NCI-H2081 (cell line): ENCODE results near the gene UBE3A.
"Not testable (repeated sequence)": the region's sequence is repeated elsewhere in the genome, so short reads cannot be mapped to it uniquely, and the experiment has no call there.

Experiments used
- DNase-seq, 2 experiments: peaks; one replicate each; lab custom pipeline; 2025; lab: John Stamatoyannopoulos, UW

UBE3A gene

DNA sequence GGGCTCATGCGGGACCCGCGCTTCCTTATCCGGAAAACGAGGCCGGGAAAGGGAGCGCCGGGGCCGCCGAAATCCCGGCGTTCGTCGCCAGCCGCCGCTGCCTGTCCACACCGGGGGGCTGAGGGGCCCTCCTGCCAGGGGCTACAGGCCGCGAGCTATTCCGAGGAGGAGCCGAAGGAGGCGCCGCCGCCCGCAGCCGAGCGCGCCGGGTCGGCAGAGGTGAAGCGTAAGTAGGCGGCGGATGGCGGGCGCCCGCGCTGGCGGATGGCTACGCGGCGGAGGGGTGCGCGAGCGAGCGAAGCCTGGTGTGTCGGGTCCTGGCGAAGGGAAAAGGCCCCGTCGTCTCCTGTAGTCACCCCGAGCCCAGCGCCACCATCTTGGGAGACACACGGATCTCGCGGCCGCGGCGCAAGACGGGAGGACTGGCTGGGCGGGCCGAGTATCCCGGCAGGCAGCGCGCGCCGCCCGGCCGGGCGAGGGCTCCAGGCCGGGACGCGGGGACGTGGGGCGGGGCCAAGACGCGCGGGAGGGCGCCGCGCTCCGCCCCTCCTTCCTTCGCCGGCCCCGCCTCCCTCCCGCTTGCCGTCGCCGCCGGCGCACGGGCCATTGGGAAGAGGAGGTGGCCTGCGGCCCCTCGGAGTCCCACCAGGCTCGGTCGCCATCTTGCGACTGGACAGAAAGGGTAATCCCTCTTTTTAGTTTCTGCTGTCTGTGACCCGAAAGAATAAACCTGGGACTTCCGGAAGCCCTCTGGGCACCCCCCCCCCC, at the start of gene UBE3A:
TSS of gene UBE3A (minus strand) at position 424 of the 768 bp plus-strand sequence. CDS start 29,917 bp downstream, outside the sequence.
- peak; percentile 90 to 95 for DNase-seq

DNA sequence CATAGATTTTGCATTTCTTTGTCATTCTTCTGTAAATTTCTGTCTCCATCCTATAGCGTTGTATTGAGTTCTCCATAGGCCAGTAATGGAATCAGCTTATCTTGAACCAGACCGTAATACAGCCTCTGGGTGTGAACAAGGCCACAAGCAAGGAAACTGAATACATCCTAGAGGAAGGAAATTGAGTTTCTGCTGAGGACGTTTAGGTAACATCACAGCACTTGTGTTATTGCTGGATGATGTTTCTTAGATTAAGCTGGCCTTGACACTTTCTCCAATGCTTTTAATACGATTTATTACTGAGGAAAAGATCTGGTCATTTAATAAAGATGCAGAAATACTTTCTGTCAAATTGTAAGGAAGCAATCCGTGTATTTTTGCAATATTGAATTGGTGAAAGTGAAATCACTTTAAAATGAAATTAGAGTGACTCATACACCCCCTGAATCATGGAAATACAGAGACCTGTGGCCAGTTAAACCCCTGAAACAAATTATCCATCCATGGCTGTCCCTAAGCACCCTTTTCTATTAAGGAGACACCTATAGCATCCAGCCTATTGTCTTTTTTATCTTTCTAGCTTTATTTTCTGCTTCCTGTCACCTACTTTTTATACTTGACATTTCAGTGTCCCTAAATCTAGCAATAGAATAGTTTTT, 48.5 kb upstream of the UBE3A start:
- DNase-seq, result no peak

DNA sequence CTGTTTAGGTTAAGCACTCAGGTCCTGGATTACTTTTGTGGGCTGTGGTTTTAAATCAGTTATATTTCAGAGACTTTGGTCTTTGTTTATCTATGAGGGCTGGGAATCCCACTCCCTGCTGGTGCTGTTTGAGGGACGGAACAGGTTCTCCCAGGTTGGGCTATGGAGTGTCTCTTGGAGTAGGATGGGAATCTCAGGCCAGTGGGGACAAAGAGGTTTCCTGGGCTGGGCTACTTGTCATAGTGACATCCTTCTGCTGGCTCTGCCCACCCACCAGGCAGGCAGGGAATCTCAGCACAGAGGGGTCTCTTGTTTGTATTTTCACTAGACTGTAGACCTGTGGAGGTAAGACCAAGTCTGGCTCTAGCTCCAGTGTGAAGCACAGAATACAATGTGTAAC, 47.2 kb upstream of the UBE3A start:
- no peak for DNase-seq

DNA sequence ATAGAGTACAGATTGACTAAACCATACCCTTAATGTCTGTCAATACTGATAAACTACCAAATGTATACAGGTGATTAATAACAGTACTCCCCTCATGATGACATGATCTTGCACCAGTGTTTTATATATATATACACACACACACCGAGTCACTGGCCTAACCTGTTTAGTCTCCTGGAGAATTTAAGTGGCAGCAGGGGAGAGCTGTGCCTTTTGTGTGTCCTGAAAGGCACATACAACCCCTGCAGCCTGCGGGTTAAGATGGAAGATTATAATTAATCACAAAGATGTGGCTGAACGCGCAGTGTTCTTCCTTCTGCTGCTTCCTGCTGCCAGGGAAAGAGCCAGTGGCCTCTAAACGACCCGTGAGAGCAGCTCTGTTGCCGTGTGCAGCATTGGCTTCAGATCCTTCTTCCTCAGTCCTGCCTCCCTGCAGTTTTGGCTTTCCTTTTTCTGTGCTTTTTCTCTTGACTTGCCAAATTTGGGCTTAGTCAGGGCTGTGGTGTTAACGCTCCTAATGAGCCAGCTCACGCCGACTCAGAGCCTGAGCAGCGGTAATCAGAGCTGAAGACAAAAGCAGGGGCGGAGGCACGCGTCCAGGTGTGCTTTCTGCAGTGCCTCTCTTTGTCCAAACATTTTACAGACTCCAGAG, 42.5 kb upstream of the UBE3A start:
- DNase-seq, result peak; percentile 86 to 94

DNA sequence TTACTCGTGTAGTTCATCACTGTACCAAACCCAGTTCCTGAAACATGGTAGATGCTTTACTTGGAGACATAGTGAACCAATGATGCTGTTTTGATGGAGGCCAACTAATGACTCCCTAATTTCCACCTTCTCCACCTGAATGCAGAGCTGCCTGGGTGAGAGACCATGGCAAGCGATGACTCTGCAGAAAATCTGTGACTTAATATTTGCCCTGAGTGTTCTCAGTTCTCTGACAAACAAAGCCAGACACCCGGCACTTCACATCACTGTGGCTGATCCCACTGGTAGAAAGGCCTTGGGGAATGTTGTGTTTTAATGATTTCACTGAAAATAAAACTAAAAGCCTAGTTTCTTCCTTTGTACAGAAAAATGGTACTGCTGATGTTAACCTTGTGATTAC, 39.5 kb upstream of the UBE3A start:
- no peak for DNase-seq

DNA sequence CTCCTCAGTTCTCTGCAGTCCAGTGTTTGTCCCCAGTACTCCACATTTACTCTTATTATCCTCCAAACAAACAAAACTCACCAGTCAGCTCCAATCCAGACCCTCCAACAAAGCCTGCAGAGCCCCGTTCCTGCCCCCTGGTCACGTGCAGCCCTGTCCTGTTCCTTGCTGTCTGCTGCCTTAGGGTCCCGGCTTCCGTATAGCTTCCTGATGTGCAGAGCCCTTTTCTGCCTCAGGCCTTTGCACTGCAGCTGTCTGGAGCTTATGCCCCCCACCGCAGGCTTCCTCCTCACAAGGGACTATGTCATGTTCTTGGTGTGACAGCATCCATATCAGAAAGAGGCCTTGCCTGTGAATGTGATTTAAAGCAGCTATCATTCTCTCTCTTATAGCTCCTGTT, 39.0 kb upstream of the UBE3A start:
- no peak for DNase-seq

DNA sequence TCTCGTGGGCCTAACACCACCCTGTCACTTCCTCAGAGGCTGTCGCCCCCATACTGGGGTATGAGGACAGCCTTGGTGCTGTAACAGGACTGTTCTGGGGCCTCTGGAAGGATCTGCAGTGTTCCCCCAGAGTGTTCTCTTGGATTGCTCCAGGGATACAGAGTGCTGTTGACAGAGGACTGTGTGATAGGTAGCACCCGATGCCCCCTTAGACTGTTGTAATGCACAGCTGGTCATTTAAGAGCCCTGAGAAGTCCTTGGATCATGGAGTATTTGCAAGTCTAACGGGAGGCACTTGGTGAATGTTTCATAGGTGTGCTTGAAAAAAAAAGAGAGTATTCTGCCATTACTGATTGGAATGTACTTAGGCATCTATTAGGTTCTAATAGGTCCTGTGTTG, 35.4 kb upstream of the UBE3A start:
- DNase-seq, result no peak

DNA sequence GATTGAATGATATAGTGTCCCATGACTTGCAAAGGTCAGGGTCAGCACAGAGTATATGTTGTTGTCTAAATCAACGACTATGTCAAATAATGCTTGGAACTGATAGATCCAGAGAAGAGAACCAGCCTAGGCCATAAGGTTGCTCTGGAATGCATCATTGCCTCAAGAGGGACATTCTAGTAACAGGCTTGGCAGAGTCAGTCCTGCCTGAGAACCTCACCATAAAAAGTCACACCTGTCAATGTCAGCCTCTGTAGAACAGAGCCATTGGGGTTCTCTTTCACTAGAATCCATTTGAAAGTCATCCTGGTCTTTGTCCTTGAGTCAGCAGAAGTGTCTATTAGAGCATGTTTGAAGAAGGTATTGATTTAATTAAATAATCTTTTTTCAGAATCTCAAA, 31.4 kb upstream of the UBE3A start:
- DNase-seq, result no peak

DNA sequence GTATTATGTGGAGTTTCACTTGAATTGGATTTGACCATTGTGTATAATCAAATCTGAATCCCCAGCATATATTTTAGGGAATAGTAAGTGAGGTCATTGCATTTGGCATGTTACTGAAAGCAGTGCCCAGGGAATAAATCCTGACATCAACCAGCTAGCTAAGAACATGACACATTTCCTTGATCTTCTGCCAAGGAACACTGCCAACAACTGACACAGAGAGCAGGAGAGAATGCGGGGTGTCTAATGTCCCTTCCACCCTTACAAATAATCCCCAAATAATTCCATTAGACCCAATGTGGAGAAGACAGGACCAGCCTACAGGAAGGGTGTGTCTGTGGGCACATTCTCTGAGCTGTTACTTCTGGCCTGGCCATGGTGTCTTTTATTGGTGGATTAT, 30.6 kb upstream of the UBE3A start:
- DNase-seq, result no peak

DNA sequence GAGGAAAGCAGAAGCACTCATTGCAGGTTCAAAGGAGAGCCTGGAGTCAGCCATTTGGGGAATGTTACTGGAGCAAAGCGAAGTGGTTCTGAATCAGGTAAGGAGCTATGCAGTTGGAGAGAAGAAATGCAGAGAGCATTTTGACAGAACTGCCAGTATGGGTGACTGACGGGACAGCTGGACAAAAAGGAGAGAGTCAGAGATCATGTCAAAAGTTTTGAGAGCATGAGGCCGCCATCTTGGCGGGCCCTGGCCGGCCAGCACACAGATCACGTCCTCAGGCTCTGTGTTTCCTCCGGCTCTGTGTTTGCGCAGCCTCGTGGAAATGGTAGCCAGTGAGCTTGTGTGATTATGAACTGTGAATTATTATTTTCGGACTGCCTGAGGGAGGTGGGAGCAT, 29.8 kb upstream of the UBE3A start:
- no peak for DNase-seq

DNA sequence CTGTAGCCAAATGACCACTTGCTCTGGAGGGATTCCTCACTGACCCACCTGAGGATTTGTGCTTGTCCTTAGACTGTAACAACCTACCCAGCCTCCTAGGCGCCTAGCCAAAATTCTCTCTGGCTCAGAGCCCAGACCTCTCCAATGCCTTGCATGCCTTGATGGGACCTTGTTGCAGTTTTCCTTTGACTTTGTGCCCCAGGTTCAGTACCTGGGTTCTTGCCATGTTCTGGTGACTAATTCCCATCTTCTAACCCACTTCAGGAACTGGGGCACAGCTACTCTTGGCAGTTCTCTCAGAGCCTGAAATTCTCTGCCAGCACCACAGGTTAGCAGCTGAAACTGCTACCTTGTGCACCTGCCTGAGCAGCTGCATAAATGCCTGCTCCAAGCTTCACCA, 27.0 kb upstream of the UBE3A start:
- DNase-seq, result peak in 1 of 2 experiments; percentile 48

DNA sequence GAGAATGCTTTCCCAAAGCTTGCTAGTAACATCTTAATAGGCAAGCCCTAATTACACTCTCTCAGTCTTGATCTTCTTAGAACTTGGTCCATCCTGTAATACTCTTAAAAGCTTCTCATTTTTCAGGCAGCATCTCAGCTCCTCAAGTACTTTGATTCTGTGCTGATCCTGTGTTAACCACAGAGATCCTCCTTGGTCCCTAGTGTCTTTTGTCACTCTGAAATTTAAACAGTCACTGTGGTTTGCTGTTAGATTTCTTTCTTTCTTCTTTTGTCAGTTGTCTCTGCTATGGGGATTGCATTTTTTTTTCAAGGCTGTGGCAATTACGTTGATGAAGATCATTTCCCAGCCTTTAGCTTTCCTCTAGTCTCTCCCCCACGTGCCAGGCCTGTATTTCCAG, 26.0 kb upstream of the UBE3A start:
- DNase-seq, result no peak

DNA sequence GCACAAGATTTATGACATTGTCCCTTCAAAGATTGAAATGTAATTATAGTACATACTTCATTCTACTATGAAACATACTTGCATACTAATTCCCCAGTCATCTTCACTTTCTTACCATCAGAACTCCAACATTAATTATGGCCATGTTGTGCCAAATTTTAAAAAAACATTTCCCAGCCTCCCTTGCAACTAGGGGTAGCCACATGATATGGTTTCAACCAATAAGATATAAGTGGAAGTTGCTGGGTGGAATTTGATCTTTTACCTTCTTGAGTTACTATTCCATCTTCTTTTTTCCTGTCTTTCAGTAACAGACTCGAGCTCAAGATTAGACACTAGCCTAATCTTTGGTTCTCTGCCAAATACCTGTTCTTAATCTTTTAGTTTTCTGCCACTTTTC, 25.6 kb upstream of the UBE3A start:
- DNase-seq, result no peak

DNA sequence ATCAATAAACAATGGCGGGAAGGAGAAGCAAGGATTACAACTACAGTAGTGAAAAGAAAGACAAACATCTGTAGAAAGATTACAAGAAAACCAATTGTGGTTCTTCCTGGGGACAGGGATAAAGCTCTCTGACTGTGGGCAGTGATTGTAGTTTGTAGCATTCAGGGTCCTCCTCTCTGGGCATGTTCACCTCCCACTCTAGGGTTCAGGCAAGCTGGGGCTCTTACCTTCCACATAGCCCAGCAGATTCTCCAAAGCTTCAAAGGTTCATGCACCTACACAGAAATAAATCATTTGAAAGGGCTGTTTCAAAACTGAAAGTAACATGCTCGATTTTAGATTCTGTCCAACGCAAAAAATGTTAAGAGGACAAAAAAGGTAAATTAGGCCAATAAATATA, 17.4 kb upstream of the UBE3A start:
- no peak for DNase-seq

DNA sequence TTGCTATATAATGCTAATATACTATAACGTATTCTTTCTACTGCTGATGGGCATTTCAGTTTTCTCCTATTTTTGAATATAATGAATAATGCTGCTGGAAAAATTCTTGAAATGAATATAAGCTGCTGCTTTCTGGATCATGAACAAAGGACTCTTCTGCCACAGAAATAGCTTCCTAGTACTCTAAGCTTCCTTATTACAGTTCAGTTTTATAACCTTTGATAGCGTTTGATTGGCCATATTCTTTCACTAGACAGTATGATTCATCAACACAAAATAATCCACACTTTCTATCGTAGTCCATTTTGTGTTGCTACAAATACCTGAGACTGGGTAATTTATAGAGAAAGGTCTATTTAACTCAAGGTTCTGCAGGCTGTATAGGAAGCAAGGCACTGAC, 16.4 kb upstream of the UBE3A start:
- DNase-seq, result no peak

DNA sequence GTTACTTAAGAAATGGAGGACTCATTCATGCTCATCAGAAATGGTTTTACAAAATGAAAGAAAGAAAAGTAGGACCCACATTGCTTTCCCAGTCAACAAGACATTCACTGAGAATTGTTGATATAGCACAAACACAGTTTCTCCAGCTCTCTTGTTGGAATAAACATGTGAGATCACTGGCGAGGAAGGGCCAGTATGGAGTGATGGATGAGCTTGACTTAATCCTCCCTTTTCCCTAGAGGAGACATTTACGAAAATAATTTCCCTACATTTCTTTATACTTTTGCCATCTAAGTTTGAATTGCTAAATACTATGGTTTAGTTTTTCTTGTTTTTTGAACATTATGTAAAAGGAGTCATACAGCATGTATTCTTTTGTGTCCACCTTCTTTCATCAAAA, 15.9 kb upstream of the UBE3A start:
- DNase-seq, result no peak

DNA sequence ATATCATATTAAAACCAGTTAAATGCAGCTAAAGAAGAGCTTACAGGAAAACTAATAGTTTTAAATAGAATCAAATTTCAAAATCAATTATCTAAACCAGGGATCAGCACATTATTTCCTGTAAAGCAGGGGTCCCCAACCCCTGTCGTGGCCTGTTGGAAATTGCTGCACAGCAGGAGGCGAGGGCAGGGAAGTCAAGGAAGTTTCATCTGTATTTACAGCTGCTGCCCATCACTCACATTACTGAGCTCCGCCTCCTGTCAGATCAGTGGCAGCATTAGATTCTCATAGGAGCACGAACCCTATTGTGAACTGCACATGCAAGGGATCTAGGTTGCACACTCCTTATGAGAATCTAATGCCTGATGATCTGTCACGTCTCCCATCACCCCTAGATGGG, 14.4 kb upstream of the UBE3A start:
- DNase-seq, result not testable (repeated sequence)

DNA sequence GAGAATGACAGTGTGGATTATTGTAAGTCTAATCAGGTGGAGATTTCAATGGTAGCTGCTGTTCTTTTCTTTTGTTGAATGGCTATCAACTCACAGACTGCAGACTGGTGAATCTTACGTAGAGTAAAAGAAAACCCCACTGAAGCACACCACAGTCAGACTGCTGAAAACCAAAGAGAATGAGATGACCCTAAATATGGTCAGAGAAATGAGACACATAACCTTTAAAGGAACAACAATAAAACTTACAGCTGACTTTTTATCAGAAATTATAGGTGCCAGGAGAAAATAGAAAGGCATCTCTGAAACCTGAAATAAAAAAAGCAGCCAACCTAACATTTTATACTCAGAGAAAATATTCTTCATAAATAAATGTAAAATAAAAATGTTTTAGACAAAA, 12.7 kb upstream of the UBE3A start:
- DNase-seq, result no peak

DNA sequence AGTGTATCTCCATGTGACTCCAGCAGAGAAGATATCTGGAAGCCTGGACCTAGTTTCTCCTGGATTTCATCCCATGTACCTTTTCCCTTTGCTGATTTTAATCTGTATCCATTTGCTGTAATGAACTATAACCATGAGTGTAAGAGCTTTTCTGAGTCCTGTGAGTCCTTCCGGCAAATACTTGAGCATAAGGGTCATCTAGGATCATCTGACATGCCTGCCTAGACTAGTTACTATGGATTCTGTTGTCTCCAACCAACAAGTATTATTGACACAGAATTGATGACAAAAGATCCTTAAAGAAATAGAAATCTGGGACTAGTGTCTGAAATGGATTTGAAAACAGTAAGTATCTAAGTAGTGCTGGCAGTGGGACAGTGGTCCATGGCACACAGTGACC, 11.3 kb upstream of the UBE3A start:
- DNase-seq, result no peak

DNA sequence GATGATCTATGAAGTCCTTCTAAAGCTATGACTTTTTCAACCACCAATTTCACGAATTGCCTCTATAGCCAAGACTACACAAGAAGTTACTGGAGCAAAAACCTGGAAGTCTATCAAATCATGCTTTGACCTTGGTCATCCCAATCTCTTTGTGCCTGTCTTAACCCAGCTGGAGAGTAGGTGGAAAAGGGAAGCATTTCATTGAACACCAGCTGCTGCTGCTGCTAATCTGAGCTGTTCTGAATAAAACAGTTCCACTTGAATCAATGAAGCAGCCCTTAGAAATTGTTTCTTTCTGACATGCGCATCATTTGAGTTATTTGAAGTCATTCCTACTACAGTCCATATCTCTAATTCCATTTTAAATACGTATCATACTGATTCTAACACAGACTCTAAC, 7.3 kb upstream of the UBE3A start:
- DNase-seq, result no peak

DNA sequence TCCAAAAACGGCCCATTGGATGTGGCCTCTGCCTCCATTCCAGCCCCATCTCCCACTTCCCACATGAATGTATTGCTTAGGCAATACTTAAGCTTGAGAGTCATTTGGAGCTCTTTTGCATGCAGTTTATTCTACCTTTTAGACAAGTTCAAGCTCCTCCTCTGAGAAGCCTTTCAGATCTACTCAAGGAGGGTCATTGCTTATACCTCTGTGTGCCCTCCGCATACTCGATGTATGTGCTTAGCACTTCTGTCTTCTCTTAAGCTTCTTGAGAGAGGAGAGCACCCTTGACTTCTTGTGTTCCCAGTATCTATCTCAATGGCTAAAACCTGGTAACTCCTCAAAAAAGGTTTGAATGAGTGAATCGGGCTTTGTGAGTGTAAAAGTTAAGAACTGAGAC, 6.6 kb upstream of the UBE3A start:
- DNase-seq, result no peak

DNA sequence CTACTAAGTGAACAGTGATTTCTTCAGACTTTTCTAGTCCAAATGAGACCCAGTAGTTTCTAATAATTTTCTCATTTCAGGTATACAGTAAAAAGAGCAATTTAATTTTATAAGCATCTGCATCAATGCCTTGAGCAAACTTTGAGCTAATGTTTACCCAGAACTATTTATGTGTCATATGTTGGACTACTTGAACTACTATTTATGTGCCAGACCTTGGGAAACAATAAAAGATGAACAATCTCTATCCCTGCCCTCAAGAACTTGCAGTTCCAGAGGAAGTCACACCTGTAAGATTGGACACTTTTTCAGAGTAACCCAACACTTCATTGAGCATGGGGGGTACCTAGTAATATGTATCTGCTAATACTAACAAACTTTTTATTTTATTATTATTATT, 2.3 kb upstream of the UBE3A start:
- no peak for DNase-seq

DNA sequence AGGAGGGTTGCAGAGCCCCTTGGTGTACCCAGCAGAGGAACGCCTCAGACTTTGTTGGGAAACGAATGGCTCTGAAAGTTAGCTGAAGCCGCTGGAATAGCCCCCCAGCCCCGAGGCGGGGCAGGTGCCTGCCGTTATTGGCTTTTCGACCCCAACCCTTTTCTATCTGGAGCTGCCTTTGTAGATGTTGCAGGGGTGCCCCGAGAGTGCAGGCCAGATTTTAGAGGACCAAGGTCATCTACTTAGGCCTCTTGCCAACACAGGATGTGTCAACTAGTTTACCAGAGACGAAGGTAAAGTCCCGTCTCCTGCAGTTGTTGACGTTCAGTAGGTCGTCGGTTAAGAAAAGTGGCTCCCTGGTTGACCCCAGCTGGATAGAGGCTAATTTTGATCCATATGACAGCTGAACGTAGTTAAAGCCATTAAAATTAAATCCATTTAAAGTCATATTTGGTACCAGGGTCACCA, 579 bp upstream of the UBE3A start:
- peak in 1 of 2 experiments; percentile 19 for DNase-seq
